ENCODE measurements around the gene YBX3. TPM values are rescaled to one million over a fixed set of nuclear protein-coding genes. Genes with fewer than 3 reads are reported as not detected.

YBX3 gene
- polyA plus RNA-seq: 1.5 and 2.4 TPM in 2 replicates

GRCh38 chr12:10722905-10723746 lies at the start of gene YBX3:
YBX3 (minus strand) TSS chr12:10723323; CDS start chr12:10723111, 212 bp downstream.

GRCh38 chr12:10673659-10674384 lies 49.3 kb downstream of the YBX3 start, which contains the start of gene STYK1:
STYK1 (minus strand) TSS chr12:10674052; CDS start chr12:10634618, 39,434 bp downstream.

Other genes with a start within 250 kb of the YBX3 start
- 0.67 TPM in 1 of 2 replicates, not detected in the other for gene EIF2S3B, start 217.4 kb downstream of the YBX3 start, polyA plus RNA-seq
- gene MAGOHB, start 109.7 kb downstream of the YBX3 start, polyA plus RNA-seq: 54.1 and 67.0 TPM in 2 replicates
- 0.50 TPM in 1 of 2 replicates, not detected in the other for gene STYK1, start 49.3 kb downstream of the YBX3 start, polyA plus RNA-seq
- gene TAS2R7, start 79.3 kb upstream of the YBX3 start, polyA plus RNA-seq: 0.30 TPM in 1 of 2 replicates, not detected in the other
- not detected in 2 replicates for gene TAS2R8, start 84.0 kb upstream of the YBX3 start, polyA plus RNA-seq
- not detected in 2 replicates for gene TAS2R9, start 86.8 kb upstream of the YBX3 start, polyA plus RNA-seq
- 3.4 and 4.6 TPM in 2 replicates for gene TAS2R10, start 103.0 kb upstream of the YBX3 start, polyA plus RNA-seq
- 17.7 and 22.1 TPM in 2 replicates for gene PRR4, start 126.2 kb upstream of the YBX3 start, polyA plus RNA-seq
- 31.6 and 47.9 TPM in 2 replicates for gene PRH1, start 160.9 kb upstream of the YBX3 start, polyA plus RNA-seq
- 0.20 and 0.54 TPM in 2 replicates for gene TAS2R13, start 186.2 kb upstream of the YBX3 start, polyA plus RNA-seq
- gene PRH2, start 205.9 kb upstream of the YBX3 start, polyA plus RNA-seq: not detected in 2 replicates
- 10.0 and 17.3 TPM in 2 replicates for gene TAS2R14, start 215.9 kb upstream of the YBX3 start, polyA plus RNA-seq